Measurements from ENCODE around the gene PTH. TPM values are rescaled to one million over a fixed set of nuclear protein-coding genes. Genes with fewer than 3 reads are reported as not detected.

The PTH gene
- total RNA-seq, 6 experiments from 2014 or later = not detected

DNA sequence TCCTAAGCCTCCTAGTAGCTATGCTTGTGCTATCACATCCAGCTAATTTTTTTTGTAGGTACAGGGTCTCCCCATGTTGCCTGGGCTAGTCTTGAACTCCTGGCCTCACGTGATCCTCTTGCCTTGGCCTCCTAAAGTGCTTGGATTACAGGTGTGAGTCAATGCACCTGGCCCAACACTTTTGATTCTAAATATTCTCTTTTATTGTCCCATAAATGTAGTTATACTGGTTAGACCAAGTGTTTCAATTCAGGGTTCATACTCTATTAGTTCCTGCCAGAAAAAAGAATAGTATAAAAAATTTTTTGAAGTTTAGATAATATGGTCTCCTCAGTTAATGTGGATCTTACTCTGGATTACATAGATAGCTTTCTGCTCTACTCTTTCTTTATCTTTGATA, 6.7 kb upstream of the PTH start:
- TF ChIP-seq, protein P1, sequence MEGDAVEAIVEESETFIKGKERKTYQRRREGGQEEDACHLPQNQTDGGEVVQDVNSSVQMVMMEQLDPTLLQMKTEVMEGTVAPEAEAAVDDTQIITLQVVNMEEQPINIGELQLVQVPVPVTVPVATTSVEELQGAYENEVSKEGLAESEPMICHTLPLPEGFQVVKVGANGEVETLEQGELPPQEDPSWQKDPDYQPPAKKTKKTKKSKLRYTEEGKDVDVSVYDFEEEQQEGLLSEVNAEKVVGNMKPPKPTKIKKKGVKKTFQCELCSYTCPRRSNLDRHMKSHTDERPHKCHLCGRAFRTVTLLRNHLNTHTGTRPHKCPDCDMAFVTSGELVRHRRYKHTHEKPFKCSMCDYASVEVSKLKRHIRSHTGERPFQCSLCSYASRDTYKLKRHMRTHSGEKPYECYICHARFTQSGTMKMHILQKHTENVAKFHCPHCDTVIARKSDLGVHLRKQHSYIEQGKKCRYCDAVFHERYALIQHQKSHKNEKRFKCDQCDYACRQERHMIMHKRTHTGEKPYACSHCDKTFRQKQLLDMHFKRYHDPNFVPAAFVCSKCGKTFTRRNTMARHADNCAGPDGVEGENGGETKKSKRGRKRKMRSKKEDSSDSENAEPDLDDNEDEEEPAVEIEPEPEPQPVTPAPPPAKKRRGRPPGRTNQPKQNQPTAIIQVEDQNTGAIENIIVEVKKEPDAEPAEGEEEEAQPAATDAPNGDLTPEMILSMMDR (IDR thresholded peaks at IDR 0.05) = no peak
- no peak overlapping the region for H3K4me3 Mint-ChIP-seq

DNA sequence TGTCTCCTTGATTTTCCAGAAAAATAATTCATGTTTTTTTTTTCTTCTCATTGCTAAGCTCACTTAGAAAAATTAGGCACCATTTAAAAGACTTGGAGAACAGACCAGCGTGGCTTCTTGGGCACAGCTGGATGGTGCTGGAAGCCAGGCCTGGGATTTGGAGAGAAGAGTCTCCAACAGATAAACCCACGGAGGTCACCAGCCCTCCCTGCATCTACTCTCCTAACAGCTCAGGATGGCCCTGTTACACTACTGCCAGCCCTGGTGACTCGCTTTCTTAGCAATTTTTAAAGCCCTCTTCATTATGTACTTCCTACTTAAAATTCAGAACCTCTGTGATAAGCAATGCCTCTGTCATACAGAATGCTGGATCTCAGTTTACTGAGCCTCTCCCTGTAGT, 1.7 kb downstream of the PTH start:
- Mint-ChIP-seq H3K4me1 (ENCODE audit: low read depth) (no peaks in the 10 kb centered on the region), H3K27ac (no peak overlapping the region), H3K36me3 (ENCODE audit: low read depth) (no peaks in the 10 kb centered on the region), H3K9me3 (no peaks in the 10 kb centered on the region), H3K4me3 (no peak overlapping the region), H3K27me3 (ENCODE audit: insufficient read depth) (peaks cover 5% of the 10 kb centered on the region)
- DNase-seq = no peak
- TF ChIP-seq, protein P1 (IDR thresholded peaks at IDR 0.05) = no peak

More for the DNA sequence above, 6.7 kb upstream of the PTH start:
- H3K27ac Mint-ChIP-seq = no peak overlapping the region
- H3K36me3 Mint-ChIP-seq (ENCODE audit: low read depth) = no peaks in the 10 kb centered on the region
- no peaks in the 10 kb centered on the region for H3K4me1 Mint-ChIP-seq (ENCODE audit: low read depth)
- DNase-seq = no peak
- no peaks in the 10 kb centered on the region for H3K9me3 Mint-ChIP-seq
- H3K27me3 Mint-ChIP-seq (ENCODE audit: insufficient read depth) = peaks cover 11% of the 10 kb centered on the region

DNA sequence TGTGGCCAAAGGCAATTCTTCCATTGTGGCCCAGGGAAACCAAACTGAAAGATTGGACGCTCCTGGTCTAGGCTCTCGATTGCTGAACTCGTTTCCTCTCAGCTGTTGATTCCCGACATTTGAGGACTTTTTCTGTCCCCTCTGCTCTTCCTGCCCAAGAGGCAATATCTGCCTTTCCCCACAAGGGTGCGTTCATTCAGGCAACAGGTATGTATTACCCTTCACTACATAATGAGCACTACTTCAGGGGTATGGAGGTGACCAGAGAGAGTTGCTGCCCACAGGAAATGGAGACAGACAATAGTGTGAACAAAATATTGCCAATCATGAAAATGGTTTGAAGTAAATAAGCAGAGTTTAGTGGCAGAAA, 8.2 kb downstream of the PTH start:
- TF ChIP-seq, protein P1 (IDR thresholded peaks at IDR 0.05) = no peak; the same call in 1 of the 2 replicates
- Mint-ChIP-seq H3K4me3 (no peak overlapping the region), H3K27ac (no peak overlapping the region), H3K9me3 (peaks cover 18% of the 10 kb centered on the region), H3K4me1 (ENCODE audit: low read depth) (no peaks in the 10 kb centered on the region), H3K27me3 (ENCODE audit: insufficient read depth) (peaks cover 11% of the 10 kb centered on the region), H3K36me3 (ENCODE audit: low read depth) (no peaks in the 10 kb centered on the region; the same call in 1 of the 2 replicates)
- DNase-seq = no peak

DNA sequence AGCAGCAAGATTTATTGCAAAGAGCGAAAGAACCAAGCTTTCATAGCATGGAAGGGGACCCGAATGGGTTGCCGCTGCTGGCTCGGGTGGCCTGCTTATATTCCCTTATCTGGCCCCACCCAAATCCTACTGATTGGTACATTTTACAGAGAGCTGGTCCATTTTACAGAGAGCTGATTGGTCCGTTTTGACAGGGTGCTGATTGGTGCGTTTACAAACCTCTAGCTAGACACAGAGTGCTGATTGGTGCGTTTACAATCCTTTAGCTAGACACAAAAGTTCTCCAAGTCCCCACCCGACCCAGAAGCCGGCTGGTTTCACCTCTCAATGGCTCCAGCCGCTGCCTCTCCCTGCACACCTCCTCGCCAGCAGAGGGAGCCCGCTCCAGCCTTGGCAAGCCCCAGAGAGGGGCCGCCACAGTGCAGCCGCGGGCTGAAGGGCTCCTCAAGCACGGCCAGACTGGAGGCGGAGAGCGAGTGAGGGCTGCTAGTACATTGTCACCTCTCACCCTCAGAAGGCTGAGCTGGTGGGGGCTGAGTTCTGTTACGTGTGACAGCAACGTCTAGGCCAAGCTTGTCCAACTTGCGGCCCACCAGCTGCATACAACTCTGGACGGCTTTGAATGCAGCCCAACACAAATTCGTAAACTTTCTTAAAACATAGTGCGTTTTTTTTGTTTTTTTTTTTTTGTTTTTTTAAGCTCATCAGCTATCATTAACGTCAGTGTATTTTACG, 8.7 kb downstream of the PTH start:
- no peaks in the 10 kb centered on the region for H3K4me1 Mint-ChIP-seq (ENCODE audit: low read depth)
- no peak overlapping the region for H3K4me3 Mint-ChIP-seq

DNA sequence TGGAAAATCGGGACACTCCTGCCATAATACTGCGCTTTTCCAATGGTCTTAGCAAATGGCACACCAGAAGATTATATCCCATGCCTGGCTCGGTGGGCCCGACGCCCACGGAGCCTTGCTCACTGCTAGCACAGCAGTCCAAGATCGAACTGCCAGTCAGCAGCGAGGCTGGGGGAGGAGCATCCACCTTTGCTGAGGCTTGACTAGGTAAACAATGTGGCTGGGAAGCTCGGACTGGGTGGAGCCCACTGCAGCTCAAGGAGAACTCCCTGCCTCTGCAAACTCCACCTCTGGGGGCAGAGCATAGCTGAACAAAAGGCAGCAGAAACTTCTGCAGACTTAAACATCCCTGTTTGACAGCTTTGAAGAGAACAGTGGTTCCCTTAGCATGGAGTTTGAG, 15.6 kb downstream of the PTH start:
- peaks cover 10% of the 10 kb centered on the region for H3K9me3 Mint-ChIP-seq
- H3K36me3 Mint-ChIP-seq (ENCODE audit: low read depth) = no peaks in the 10 kb centered on the region
- TF ChIP-seq, protein P1 (IDR thresholded peaks at IDR 0.05) = no peak
- no peak overlapping the region for H3K27ac Mint-ChIP-seq
- H3K4me3 Mint-ChIP-seq = no peak overlapping the region
- peaks cover 12% of the 10 kb centered on the region for H3K27me3 Mint-ChIP-seq (ENCODE audit: insufficient read depth)
- no peak for DNase-seq
- H3K4me1 Mint-ChIP-seq (ENCODE audit: low read depth) = no peaks in the 10 kb centered on the region

More for the DNA sequence above, 8.7 kb downstream of the PTH start:
- no peak for DNase-seq
- Mint-ChIP-seq H3K27me3 (ENCODE audit: insufficient read depth) (peaks cover 9% of the 10 kb centered on the region), H3K36me3 (ENCODE audit: low read depth) (no peaks in the 10 kb centered on the region; the same call in 1 of the 2 replicates), H3K27ac (no peak overlapping the region), H3K9me3 (peaks cover 18% of the 10 kb centered on the region)
- TF ChIP-seq, protein P1 (IDR thresholded peaks at IDR 0.05) = peak; percentile 51; the same call in 1 of the 2 replicates
